GM06990 (cell line): ENCODE measurements around the gene ARL6.

Experiments
- DNase-seq: peaks from one replicate; pipeline ENCODE4 v3.0.0-alpha.2; 2011; ENCODE audit not compliant: insufficient read length; ENCODE audit errors: extremely low read depth
- H3K27me3 ChIP-seq: replicated peaks from 2 replicates; pipeline ENCODE4 v1.6.0; 2011; ENCODE audit warnings: low read length; ENCODE audit not compliant: control insufficient read depth, insufficient read depth
- H3K36me3 ChIP-seq: 2 replicates; pipeline ENCODE4 v1.5.1; 2011; ENCODE audit warnings: low read length; ENCODE audit not compliant: control insufficient read depth, insufficient read depth
- H3K4me3 ChIP-seq: replicated peaks from 2 replicates; pipeline ENCODE4 v1.5.1; 2011; ENCODE audit warnings: low read depth, mild to moderate bottlenecking, control low read depth, low read length
- CTCF ChIP-seq: IDR thresholded peaks from 2 replicates; pipeline ENCODE4 v1.5.1; 2011; ENCODE audit warnings: low read length, control low read depth, mild to moderate bottlenecking, inconsistent platforms; ENCODE audit not compliant: insufficient read depth, poor library complexity, severe bottlenecking

The ARL6 gene

GRCh38 chr3:97839944-97840343 is 75.4 kb downstream of the ARL6 start:
- Histone ChIP-seq H3K4me3 (no peak overlapping the region), H3K27me3 (no peaks in the 10 kb centered on the region), H3K36me3 (no peaks in the 10 kb centered on the region)
- no peak for DNase-seq
- no peak for TF ChIP-seq CTCF

- H3K4me3 ChIP-seq: no peak overlapping the region
- H3K36me3 ChIP-seq: no peaks in the 10 kb centered on the region
- H3K27me3 ChIP-seq: no peaks in the 10 kb centered on the region
- no peak for DNase-seq
- TF ChIP-seq CTCF: no peak
These were observed 76.7 kb downstream of the ARL6 start for GRCh38 chr3:97841304-97841703.

GRCh38 chr3:97841956-97842355 is 77.4 kb downstream of the ARL6 start:
- no peak for TF ChIP-seq CTCF
- no peak for DNase-seq
- H3K4me3 ChIP-seq: no peak overlapping the region
- H3K27me3 ChIP-seq: no peaks in the 10 kb centered on the region
- no peaks in the 10 kb centered on the region for H3K36me3 ChIP-seq

GRCh38 chr3:97848779-97849178 is 84.2 kb downstream of the ARL6 start:
- Histone ChIP-seq H3K27me3 (no peaks in the 10 kb centered on the region), H3K4me3 (no peak overlapping the region), H3K36me3 (no peaks in the 10 kb centered on the region)
- no peak for TF ChIP-seq CTCF
- DNase-seq: no peak
